CD8-positive, alpha-beta memory T cell (primary cell): ENCODE measurements around the gene PRELID3B. TPM values are rescaled to one million over a fixed set of nuclear protein-coding genes. Genes with fewer than 3 reads are reported as not detected.

Source experiments
- CTCF ChIA-PET: fragments of 350-600 bp; sonication (Branson Sonifier 250); formaldehyde crosslinking; loops from one replicate; lab custom pipeline; 2021; ENCODE audit warnings: antibody characterized with exemption; lab: Charles Lee
- POLR2A ChIA-PET: fragments of 350-600 bp; sonication (Branson Sonifier 250); formaldehyde crosslinking; loops from one replicate; lab custom pipeline; 2021; ENCODE audit warnings: antibody characterized with exemption; lab: Charles Lee
- DNase-seq, 5 donors: peaks; one replicate each; pipeline versions ENCODE4 v3.0.0 to v3.0.0-alpha.2; 2020 to 2022; ENCODE audit warnings: mixed read lengths in 1 of 5
- H3K27ac ChIP-seq: one replicate; pipeline ENCODE4 v1.7.0; 2013; ENCODE audit warnings: low read depth, mild to moderate bottlenecking, low read length, moderate library complexity
- H3K27me3 ChIP-seq: 2 replicates; pipeline ENCODE4 v1.7.0; 2013; ENCODE audit warnings: low read length, mild to moderate bottlenecking; ENCODE audit not compliant: insufficient read depth, poor library complexity, severe bottlenecking
- H3K36me3 ChIP-seq: 2 replicates; pipeline ENCODE4 v1.7.0; 2013; ENCODE audit warnings: mild to moderate bottlenecking, low read length, moderate library complexity; ENCODE audit not compliant: insufficient read depth
- H3K4me1 ChIP-seq: 2 replicates; pipeline ENCODE4 v1.7.0; 2013; ENCODE audit warnings: mild to moderate bottlenecking, low read length, moderate library complexity; ENCODE audit not compliant: insufficient read depth
- H3K4me3 ChIP-seq: 2 replicates; pipeline ENCODE4 v1.7.0; 2013; ENCODE audit warnings: mild to moderate bottlenecking, low read length
- H3K9me3 ChIP-seq: 2 replicates; pipeline ENCODE4 v1.7.0; 2013; ENCODE audit warnings: mild to moderate bottlenecking, low read length
- H3K27ac Mint-ChIP-seq, 8 donors: one replicate each; pipeline ENCODE4 v1.8.0; 2020 to 2021; ENCODE audit warnings: mixed read lengths in 8 of 8, mild to moderate bottlenecking in 6 of 8, inconsistent platforms in 3 of 8, moderate library complexity in 3 of 8
- H3K27me3 Mint-ChIP-seq, 2 donors: one replicate each; pipeline ENCODE4 v1.8.0; 2020 to 2021; ENCODE audit warnings: mixed read lengths in 2 of 2, mild to moderate bottlenecking in 1 of 2, moderate library complexity in 1 of 2
- H3K36me3 Mint-ChIP-seq, 3 donors: one replicate each; pipeline ENCODE4 v1.8.0; 2020 to 2021; ENCODE audit warnings: mixed read lengths in 3 of 3, inconsistent platforms in 1 of 3, mild to moderate bottlenecking in 1 of 3
- H3K4me1 Mint-ChIP-seq, 3 donors: one replicate each; pipeline ENCODE4 v1.8.0; 2020 to 2021; ENCODE audit warnings: mixed read lengths in 3 of 3, inconsistent platforms in 1 of 3, mild to moderate bottlenecking in 1 of 3
- H3K4me3 Mint-ChIP-seq, 7 donors: one replicate each; pipeline ENCODE4 v1.8.0; 2020 to 2021; ENCODE audit warnings: mixed read lengths in 7 of 7, mild to moderate bottlenecking in 6 of 7, moderate library complexity in 4 of 7, inconsistent platforms in 2 of 7
- H3K9me3 Mint-ChIP-seq, 5 donors: one replicate each; pipeline ENCODE4 v1.8.0; 2020 to 2022; ENCODE audit warnings: mixed read lengths in 5 of 5, mild to moderate bottlenecking in 3 of 5, moderate library complexity in 2 of 5, inconsistent platforms in 1 of 5
- polyA plus RNA-seq: library from polyadenylated mRNA; unstranded; fragments of 300-500 nt; fragmentation: Illumina TruSeq; gene quantifications from one replicate; pipeline ENCODE4 v1.2.3, GENCODE V29; 2021
- total RNA-seq, 2 experiments: library from RNA; stranded (reverse); gene quantifications; one replicate each; pipeline ENCODE4 v1.2.3, GENCODE V29; 2021

Gene PRELID3B
- total and polyA plus RNA-seq, 3 experiments from 2014 or later: 33.8 to 141 (median 127) TPM

DNA sequence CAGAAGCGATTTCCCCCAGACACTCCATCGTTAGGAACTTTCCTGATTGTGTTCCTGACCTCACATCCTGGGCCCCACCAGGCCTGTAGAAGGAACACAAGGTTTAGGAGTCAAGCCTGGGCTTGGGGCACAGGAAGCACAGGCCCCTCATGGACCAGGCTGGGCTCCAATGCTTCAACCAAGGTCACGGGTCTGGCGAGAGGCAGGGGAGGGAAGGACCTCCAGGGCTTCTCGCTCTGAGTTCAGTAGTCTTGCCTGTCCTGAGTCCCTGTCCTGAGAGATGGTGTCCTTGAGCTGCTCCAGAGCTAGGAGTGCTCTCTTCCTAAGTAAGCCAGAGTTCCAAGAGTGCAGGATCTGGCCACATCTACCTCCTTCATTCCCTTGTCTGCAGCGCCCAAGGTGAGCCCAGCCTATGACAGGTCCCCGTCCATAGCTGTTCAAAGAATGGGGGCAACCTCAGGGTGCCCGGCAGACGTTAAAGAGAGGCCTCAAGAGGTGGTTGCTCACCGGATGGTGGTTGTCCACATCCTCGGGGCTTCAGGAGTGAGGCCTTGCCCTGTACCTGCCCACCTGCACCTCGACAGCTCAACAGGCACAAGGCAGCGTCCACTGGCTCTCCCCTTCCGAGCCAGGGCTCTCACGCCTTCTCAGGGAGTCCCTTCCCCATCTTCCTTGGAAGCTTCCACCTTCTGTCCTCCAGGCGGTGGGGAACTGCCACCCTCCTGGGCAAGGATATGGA lies 24.9 kb downstream of the PRELID3B start:
- H3K27ac ChIP-seq: no peak overlapping the region
- no peak overlapping the region for H3K4me3 ChIP-seq
- Mint-ChIP-seq H3K4me3 (no peak overlapping the region), H3K27me3 (no peaks in the 10 kb centered on the region), H3K36me3 (peaks cover 0 to 15% (median 7%) of the 10 kb centered on the region in 3 donors), H3K27ac (no peak overlapping the region), H3K9me3 (no peaks in the 10 kb centered on the region), H3K4me1 (peaks cover 36 to 38% (median 38%) of the 10 kb centered on the region in 3 donors)
- DNase-seq: no peak
- H3K9me3 ChIP-seq: no peaks in the 10 kb centered on the region
- H3K36me3 ChIP-seq: no peaks in the 10 kb centered on the region
- H3K27me3 ChIP-seq: no peaks in the 10 kb centered on the region
- CTCF ChIA-PET: interaction anchor here (1.5 kb wide), 1 partner anchor 8 kb away, joined by 3 read pairs; no protein-coding TSS in a partner anchor
- peaks cover 28% of the 10 kb centered on the region for H3K4me1 ChIP-seq
- POLR2A ChIA-PET: no interaction called here

DNA sequence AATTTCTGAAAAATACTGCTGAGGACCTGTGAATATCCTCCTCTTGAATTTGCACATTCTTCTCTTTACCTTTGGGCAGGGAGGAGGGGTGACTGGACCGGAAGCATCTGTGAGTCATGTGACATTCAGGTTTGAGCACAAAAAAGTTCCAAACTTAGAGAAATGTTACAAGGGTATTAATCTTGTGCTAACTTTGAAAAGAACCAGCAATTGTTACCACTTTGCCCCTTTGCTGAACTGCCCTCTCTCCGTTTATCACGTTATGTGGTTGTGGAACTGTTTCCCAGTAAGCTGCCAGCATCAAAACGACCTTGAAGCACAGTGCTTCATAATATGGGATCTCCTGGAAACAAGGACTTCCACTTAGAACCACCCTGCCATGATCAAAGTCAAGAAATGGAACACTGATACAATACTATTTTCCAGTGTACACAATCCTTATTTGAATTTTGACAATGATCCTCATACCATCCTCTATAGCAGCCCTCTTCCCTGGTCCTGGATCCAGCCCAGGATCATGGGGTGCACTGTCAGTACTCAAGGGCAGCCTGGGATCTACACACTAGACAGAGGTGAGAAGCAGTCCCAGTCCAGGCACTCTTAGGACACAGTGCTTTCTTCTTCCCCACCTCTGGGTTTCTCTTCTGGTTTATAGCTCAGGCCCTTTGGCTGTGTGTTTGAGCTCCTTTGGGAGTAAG lies 25.6 kb downstream of the PRELID3B start:
- no peaks in the 10 kb centered on the region for H3K9me3 ChIP-seq
- no peaks in the 10 kb centered on the region for H3K36me3 ChIP-seq
- Mint-ChIP-seq H3K9me3 (no peaks in the 10 kb centered on the region), H3K4me3 (peak overlapping the region in 2 of 7 donors; percentile 8 to 17), H3K36me3 (peaks cover 0 to 10% (median 5%) of the 10 kb centered on the region in 3 donors), H3K27ac (peak overlapping the region in 4 of 8 donors; percentile 17 to 61 (median 42)), H3K4me1 (peaks cover 38 to 44% (median 39%) of the 10 kb centered on the region in 3 donors), H3K27me3 (no peaks in the 10 kb centered on the region)
- no peak overlapping the region for H3K4me3 ChIP-seq
- peaks cover 28% of the 10 kb centered on the region for H3K4me1 ChIP-seq
- no peak overlapping the region for H3K27ac ChIP-seq
- no peak for DNase-seq
- CTCF ChIA-PET: no interaction called here
- POLR2A ChIA-PET: no interaction called here
- H3K27me3 ChIP-seq: no peaks in the 10 kb centered on the region

DNA sequence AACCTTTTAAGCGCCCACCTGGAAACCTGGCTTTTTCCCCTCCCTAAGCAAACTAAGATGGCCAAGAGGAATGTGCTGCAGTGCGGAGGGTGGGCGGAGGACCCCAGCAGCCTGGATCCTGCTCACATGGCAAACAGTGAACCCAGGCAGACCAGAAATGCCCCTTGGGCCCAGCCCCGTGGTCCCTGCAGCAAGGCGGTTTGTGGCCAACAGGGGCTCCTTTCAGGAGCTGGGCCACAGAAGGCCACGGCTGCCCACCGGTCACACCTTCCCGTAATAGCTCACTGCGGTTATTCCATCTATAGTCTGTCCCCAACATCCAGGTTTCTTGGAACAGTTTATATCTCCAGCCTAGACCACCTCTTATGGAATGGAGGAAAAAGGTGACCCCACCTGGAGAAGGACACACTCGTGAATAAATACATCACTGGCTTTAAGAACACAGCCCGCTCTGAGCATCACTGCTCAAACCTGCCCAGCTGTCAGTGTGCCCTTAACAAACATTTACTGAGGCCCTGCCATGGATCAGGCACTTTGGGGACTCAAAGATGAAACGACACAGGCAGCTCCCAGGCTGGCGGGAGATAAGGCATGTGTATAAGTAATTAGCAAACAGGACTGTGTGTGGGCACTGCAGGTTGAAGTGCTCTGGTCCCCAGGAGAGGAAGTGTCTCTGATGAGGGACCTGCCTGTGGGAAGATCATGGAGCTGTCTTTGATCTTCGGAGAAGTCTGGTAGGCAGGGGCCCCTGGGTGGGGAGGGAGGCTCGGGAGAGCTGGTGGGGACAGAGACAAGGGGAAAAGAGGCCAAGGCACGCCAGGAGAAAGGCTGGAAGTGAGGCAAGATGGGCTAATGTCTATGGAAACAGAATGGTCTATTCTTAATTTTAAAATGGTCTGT lies 26.5 kb downstream of the PRELID3B start:
- Histone ChIP-seq H3K9me3 (no peaks in the 10 kb centered on the region), H3K27me3 (no peaks in the 10 kb centered on the region), H3K27ac (no peak overlapping the region), H3K4me1 (peaks cover 30% of the 10 kb centered on the region), H3K4me3 (no peak overlapping the region), H3K36me3 (no peaks in the 10 kb centered on the region)
- H3K9me3 Mint-ChIP-seq: no peaks in the 10 kb centered on the region
- ChIA-PET POLR2A (no interaction called here), CTCF (no interaction called here)
- H3K4me3 Mint-ChIP-seq: no peak overlapping the region
- peaks cover 0 to 5% (median 5%) of the 10 kb centered on the region in 3 donors for H3K36me3 Mint-ChIP-seq
- no peaks in the 10 kb centered on the region for H3K27me3 Mint-ChIP-seq
- DNase-seq: no peak
- H3K27ac Mint-ChIP-seq: peak overlapping the region in 1 of 8 donors; percentile 68
- peaks cover 42 to 51% (median 46%) of the 10 kb centered on the region in 3 donors for H3K4me1 Mint-ChIP-seq

DNA sequence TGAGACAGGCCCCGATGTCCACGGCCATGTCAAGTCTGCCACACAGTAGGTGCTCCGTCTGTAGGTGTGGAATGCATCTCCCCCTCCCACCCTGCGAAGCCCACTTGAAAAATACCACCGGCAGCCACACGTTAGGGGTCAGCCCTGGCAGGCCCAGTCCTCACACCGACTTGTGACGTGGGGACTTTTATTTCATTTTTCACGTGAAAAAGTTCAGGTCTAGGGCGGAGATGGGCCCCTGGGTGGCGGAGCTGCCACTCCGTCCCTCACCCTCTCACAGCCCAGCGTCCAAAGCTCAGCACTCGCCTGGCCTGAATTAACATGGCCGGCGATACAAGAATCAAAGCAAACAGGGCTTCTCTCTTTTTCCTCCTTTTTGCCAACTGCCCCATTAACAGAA lies 27.2 kb downstream of the PRELID3B start:
- H3K27me3 Mint-ChIP-seq: no peaks in the 10 kb centered on the region
- peaks cover 42 to 51% (median 46%) of the 10 kb centered on the region in 3 donors for H3K4me1 Mint-ChIP-seq
- peaks cover 34% of the 10 kb centered on the region for H3K4me1 ChIP-seq
- H3K4me3 ChIP-seq: no peak overlapping the region
- H3K36me3 ChIP-seq: no peaks in the 10 kb centered on the region
- H3K9me3 Mint-ChIP-seq: no peaks in the 10 kb centered on the region
- H3K9me3 ChIP-seq: no peaks in the 10 kb centered on the region
- DNase-seq: no peak
- H3K4me3 Mint-ChIP-seq: no peak overlapping the region
- no peak overlapping the region for H3K27ac Mint-ChIP-seq
- POLR2A ChIA-PET: no interaction called here
- no peaks in the 10 kb centered on the region for H3K27me3 ChIP-seq
- no peak overlapping the region for H3K27ac ChIP-seq
- CTCF ChIA-PET: no interaction called here
- H3K36me3 Mint-ChIP-seq: peaks cover 0 to 5% (median 2%) of the 10 kb centered on the region in 3 donors

DNA sequence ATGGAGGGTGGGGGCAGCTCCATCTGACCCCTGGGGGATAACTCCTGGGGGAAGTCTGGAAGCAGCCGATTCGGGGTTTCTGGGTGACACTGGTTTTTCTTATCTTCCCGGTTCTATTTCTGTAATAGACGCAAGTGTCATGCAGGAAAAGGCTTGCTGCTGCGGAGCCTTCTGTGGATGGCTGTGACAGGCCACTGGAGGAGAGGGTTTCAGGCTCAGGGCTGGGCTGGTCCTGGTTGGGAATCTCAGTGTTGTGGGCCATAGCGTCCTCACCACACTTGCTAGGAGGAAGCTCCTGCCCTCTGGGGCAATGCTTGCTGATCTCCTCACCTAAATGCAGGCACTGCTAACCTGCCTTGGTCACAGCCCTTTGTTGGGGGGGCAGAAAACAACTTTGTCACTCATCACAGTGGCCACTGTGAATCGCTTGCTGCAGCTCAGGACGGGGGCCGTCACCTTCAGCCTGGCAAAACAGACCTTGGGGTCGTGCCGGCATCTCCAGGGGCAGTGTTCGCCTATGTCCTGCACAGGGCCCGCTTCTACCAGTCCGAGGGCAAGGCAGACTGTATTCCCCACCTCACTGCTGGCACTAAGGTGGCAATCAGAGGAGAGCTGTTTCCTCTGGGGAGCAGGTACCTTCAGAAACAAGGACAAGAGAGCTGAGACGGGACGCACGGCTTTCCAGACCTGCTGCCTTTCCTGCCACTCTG lies 27.8 kb downstream of the PRELID3B start:
- Mint-ChIP-seq H3K9me3 (no peaks in the 10 kb centered on the region), H3K4me3 (no peak overlapping the region), H3K27me3 (no peaks in the 10 kb centered on the region), H3K27ac (peak overlapping the region in 1 of 8 donors; percentile 8), H3K36me3 (peaks cover 0 to 5% (median 2%) of the 10 kb centered on the region in 3 donors), H3K4me1 (peaks cover 42 to 51% (median 46%) of the 10 kb centered on the region in 3 donors)
- no peaks in the 10 kb centered on the region for H3K27me3 ChIP-seq
- ChIA-PET CTCF (no interaction called here), POLR2A (no interaction called here)
- peaks cover 34% of the 10 kb centered on the region for H3K4me1 ChIP-seq
- H3K36me3 ChIP-seq: no peaks in the 10 kb centered on the region
- H3K27ac ChIP-seq: no peak overlapping the region
- H3K9me3 ChIP-seq: no peaks in the 10 kb centered on the region
- H3K4me3 ChIP-seq: no peak overlapping the region
- no peak for DNase-seq

DNA sequence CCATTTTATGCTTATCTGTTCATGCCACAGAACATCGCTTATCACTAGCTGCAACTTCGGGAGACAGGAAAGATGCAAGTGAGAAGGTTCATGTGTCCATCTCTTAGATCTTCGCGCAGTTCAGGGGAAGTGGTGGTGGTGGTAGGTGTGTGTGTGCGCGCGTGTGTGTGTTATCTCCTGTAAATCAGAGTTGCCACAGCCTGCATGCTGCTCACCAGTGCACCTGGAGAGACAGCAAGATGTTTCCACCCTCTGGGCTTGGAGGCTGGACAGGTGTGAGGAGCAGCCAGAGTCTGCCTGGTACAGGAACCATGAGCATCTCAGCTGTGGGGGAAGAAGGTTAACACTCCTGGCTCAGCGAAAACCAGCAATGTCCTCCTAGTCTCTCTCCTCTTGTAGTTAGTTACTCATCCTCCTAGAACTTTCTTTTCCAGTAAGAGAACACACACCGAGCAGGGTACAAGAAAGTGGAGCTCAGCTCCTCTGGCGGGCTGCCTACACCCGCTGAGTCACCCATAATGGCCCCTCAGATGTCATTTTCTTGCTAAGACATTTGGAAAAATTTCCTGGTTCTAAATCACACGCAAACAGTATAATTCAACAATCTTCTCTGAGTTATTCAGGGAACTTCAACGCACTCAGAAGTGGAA lies 28.5 kb downstream of the PRELID3B start:
- no peaks in the 10 kb centered on the region for H3K27me3 Mint-ChIP-seq
- peak in 2 of 5 donors; percentile 21 to 52 for DNase-seq
- peaks cover 42 to 51% (median 46%) of the 10 kb centered on the region in 3 donors for H3K4me1 Mint-ChIP-seq
- Histone ChIP-seq H3K27me3 (no peaks in the 10 kb centered on the region), H3K27ac (no peak overlapping the region), H3K4me1 (peaks cover 34% of the 10 kb centered on the region), H3K36me3 (no peaks in the 10 kb centered on the region), H3K9me3 (no peaks in the 10 kb centered on the region), H3K4me3 (no peak overlapping the region)
- H3K27ac Mint-ChIP-seq: peak overlapping the region in 7 of 8 donors; percentile 8 to 78 (median 35)
- H3K4me3 Mint-ChIP-seq: peak overlapping the region in 5 of 7 donors; percentile 11 to 47 (median 38)
- ChIA-PET POLR2A (no interaction called here), CTCF (no interaction called here)
- H3K36me3 Mint-ChIP-seq: peaks cover 0 to 4% (median 1%) of the 10 kb centered on the region in 3 donors
- H3K9me3 Mint-ChIP-seq: no peaks in the 10 kb centered on the region
